Esophagus squamous epithelium (tissue), 5 donors: ENCODE results near the gene VPS37B. TPM values are rescaled to one million over a fixed set of nuclear protein-coding genes. Genes with fewer than 3 reads are reported as not detected.
A peak's percentile ranks its signal among the peaks of the same experiment; 100 is the strongest.
"Not testable (repeated sequence)": the region's sequence is repeated elsewhere in the genome, so short reads cannot be mapped to it uniquely, and the experiment has no call there.

ENCODE experiments used
- DNase-seq: peaks from one replicate; lab custom pipeline; 2025; lab: John Stamatoyannopoulos, UW
- H3K27ac ChIP-seq, 4 donors: fragments of 200-600 bp; sonication (generic); one replicate each; pipeline ENCODE4 v1.5.1; 2016 to 2019; ENCODE audit warnings: mild to moderate bottlenecking in 1 of 4
- H3K27me3 ChIP-seq, 4 donors: fragments of 200-600 bp; sonication (generic); 1 replicate in 3 of 4; 2 replicates in 1 of 4; pipeline versions ENCODE4 v1.5.1 to v1.6.0; 2017 to 2021; ENCODE audit warnings: antibody characterized with exemption in 1 of 4
- H3K36me3 ChIP-seq, 3 donors: fragments of 200-600 bp; sonication (generic); one replicate each; pipeline ENCODE4 v1.5.1; 2016 to 2019
- H3K4me1 ChIP-seq, 3 donors: fragments of 200-600 bp; sonication (generic); one replicate each; pipeline ENCODE4 v1.5.1; 2017 to 2019
- H3K4me3 ChIP-seq, 4 donors: fragments of 200-600 bp; sonication (generic); 1 replicate in 3 of 4; 2 replicates in 1 of 4; pipeline ENCODE4 v1.5.1; 2016 to 2019; ENCODE audit warnings: mild to moderate bottlenecking in 2 of 4, moderate library complexity in 1 of 4
- H3K9me3 ChIP-seq, 3 donors: fragments of 200-600 bp; sonication (generic); one replicate each; pipeline ENCODE4 v1.5.1; 2016 to 2019
- CTCF ChIP-seq, 6 experiments: fragments of 450-650 bp in 4 of 6; fragments of 200-600 bp in 2 of 6; sonication (generic) in 2 of 6; IDR thresholded peaks; one replicate each; pipeline ENCODE4 v1.5.1; 2016 to 2019; ENCODE audit warnings: antibody characterized with exemption in 6 of 6, mild to moderate bottlenecking in 4 of 6, moderate library complexity in 4 of 6
- POLR2A ChIP-seq, 4 donors: fragments of 450-650 bp; IDR thresholded peaks; one replicate each; pipeline ENCODE4 v1.6.1; 2017; ENCODE audit warnings: antibody characterized with exemption in 4 of 4, mild to moderate bottlenecking in 4 of 4, moderate library complexity in 3 of 4
- WGBS, 2 donors: methylation state at CpG; one replicate each; pipeline ENCODE4 v1.1.5; 2018; 5-methylcytosine and 5-hydroxymethylcytosine counted together
- intact Hi-C: fragments of 100-400 bp; cut with DNase I; formaldehyde crosslinking; loops from one replicate; pipeline ENCODE4 v1.15.0; 2022
- total RNA-seq, 4 donors: library from RNA; depleted of rRNA; stranded (reverse); fragments of >200 nt; gene quantifications; one replicate each; pipeline ENCODE4 v1.1.0, GENCODE V29; 2016
- donor health status: DM: yes; HTN: yes; CAD: no.

Gene VPS37B
- 10 to 100 TPM; 41.1 to 85.7 (median 69.5) TPM for total RNA-seq

- Histone ChIP-seq H3K4me1 (peaks cover 42 to 84% (median 48%) of the 10 kb centered on the region in 3 donors), H3K27ac (peak within 1 kb of the TSS; percentile 88 to 99 (median 96)), H3K9me3 (no peaks in the 10 kb centered on the region), H3K4me3 (peak within 1 kb of the TSS; percentile 75 to 89 (median 80)), H3K27me3 (no peaks in the 10 kb centered on the region), H3K36me3 (no peaks in the 10 kb centered on the region)
- no peak for DNase-seq
- peak in 3 of 6 experiments; percentile 16 to 43 (median 24) for TF ChIP-seq CTCF (IDR thresholded peaks at IDR 0.05)
- TF ChIP-seq POLR2A (IDR thresholded peaks at IDR 0.05), result peak in 3 of 4 donors; percentile 95 to 98 (median 97)
- 17 to 29% methylated on average over 14 to 32 of the region's 81 CpGs for WGBS, 2 donors
- intact Hi-C loops, result no loop called here
These were observed at the start of gene VPS37B for GRCh38 chr12:122895704-122896636. TSS of gene VPS37B (minus strand) at chr12:122896124. CDS start at chr12:122896062, 62 bp downstream.

DNA sequence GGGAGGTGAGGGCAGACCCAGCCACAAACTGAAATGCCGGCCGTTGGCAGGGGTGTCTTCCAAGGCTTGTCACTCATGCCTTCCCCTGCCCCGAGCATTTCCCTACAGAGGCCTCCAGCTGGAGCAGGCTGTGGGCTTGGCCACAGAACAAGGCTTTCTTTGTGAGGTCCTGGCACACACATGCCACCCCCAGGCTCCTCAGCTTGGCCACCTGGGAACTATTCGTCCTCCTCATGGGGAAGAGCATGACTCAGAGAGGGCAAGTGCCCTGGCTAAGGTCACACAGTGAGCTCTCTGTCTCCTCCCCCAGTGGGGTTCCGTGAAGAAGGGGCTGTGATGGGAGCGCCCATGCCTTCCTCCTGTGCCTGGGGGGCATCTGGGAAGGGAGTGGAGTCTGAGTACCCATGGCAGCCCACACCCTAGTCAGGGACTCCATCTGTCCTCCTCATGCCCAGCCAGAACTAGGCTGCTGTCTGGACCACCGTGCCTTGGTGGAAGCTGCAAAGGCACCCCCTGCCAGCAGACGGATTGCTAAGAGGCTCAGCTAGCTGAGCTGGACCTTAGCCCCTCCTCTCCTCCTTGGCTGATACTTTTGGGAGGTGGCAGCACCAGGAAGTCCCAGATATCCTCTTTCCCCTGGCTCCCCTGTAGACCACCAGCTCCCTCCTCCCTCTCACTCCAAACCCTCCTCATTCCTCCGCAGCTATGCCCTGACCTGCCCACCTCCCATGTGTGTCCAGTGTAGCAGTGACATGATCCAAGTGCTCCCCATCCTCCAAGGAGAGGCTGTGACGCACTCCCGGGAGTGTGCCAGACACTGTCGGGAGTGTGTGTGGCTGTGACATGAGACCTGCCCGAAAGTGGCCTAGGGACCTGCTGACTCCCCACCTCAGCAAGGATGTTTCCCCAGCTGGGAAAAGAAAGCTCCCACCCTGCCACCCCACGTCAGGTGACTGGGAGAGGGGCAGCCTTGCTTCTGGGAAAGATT lies 49.0 kb upstream of the VPS37B start:
- WGBS, 2 donors, result 36 to 54% methylated on average over 4 of the region's 14 CpGs
- Histone ChIP-seq H3K36me3 (no peaks in the 10 kb centered on the region), H3K4me1 (peaks cover 33 to 69% (median 46%) of the 10 kb centered on the region in 3 donors), H3K4me3 (no peak overlapping the region), H3K27ac (peak overlapping the region; percentile 23 to 74 (median 58)), H3K9me3 (no peaks in the 10 kb centered on the region), H3K27me3 (no peaks in the 10 kb centered on the region)
- TF ChIP-seq POLR2A (IDR thresholded peaks at IDR 0.05) (no peak), CTCF (IDR thresholded peaks at IDR 0.05) (no peak)
- intact Hi-C loops, result no loop called here
- no peak for DNase-seq

GRCh38 chr12:122943196-122943595 lies 47.3 kb upstream of the VPS37B start:
- no peak for TF ChIP-seq CTCF (IDR thresholded peaks at IDR 0.05)
- TF ChIP-seq POLR2A (IDR thresholded peaks at IDR 0.05), result no peak
- no peak overlapping the region for H3K4me3 ChIP-seq

DNA sequence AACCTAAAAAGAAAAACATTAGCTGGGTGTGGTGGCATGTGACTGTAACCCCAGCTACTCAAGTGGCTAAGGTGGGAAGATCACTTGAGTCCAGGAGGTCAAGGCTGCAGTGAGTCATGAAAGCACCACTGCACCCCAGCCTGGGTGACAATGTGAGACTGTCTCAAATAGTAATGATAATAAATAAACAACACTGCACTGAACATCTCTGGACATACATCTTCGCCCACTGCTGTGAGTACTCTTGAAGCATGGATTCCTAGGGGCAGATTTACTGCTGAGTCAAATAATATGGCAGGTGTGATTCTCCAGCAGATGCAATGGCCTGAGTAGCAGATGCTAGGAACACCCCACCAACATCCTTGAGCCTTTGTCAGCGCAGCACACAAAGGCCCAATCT lies 46.7 kb upstream of the VPS37B start:
- WGBS, 2 donors, result 92 to 100% methylated on average over 2 of the region's 2 CpGs
- no peaks in the 10 kb centered on the region for H3K27me3 ChIP-seq
- no peak for DNase-seq
- intact Hi-C loops, result no loop called here
- no peak overlapping the region for H3K4me3 ChIP-seq
- H3K27ac ChIP-seq, result peak overlapping the region; percentile 29 to 74 (median 60)
- peaks cover 33 to 63% (median 43%) of the 10 kb centered on the region in 3 donors for H3K4me1 ChIP-seq
- TF ChIP-seq CTCF (IDR thresholded peaks at IDR 0.05), result no peak
- no peak for TF ChIP-seq POLR2A (IDR thresholded peaks at IDR 0.05)
- H3K36me3 ChIP-seq, result no peaks in the 10 kb centered on the region
- H3K9me3 ChIP-seq, result no peaks in the 10 kb centered on the region

More at GRCh38 chr12:122943196-122943595, 47.3 kb upstream of the VPS37B start:
- H3K27me3 ChIP-seq, result no peaks in the 10 kb centered on the region
- intact Hi-C loops, result no loop called here
- peaks cover 33 to 68% (median 46%) of the 10 kb centered on the region in 3 donors for H3K4me1 ChIP-seq
- 68 to 70% methylated on average over 13 of the region's 13 CpGs for WGBS, 2 donors
- peak overlapping the region in 3 of 4 donors; percentile 57 to 74 (median 64) for H3K27ac ChIP-seq
- no peak for DNase-seq
- no peaks in the 10 kb centered on the region for H3K9me3 ChIP-seq
- no peaks in the 10 kb centered on the region for H3K36me3 ChIP-seq

- H3K36me3 ChIP-seq, H3K27ac ChIP-seq, H3K4me3 ChIP-seq, H3K27me3 ChIP-seq, intact Hi-C loops, DNase-seq, H3K9me3 ChIP-seq: not testable (repeated sequence)
- peaks cover 24 to 50% (median 30%) of the 10 kb centered on the region in 3 donors for H3K4me1 ChIP-seq
- WGBS, 2 donors, result 42 to 74% methylated on average over 5 of the region's 5 CpGs
These were observed 45.4 kb upstream of the VPS37B start for GRCh38 chr12:122941351-122941750.
